H9 (cell line): ENCODE results near the gene ATP11C. TPM values are rescaled to one million over a fixed set of nuclear protein-coding genes. Genes with fewer than 3 reads are reported as not detected.

Experiments
- DNase-seq: peaks from one replicate; pipeline ENCODE4 v3.0.0-alpha.2; 2017
- H2AFZ ChIP-seq: one replicate; pipeline ENCODE4 v1.6.1; 2013; ENCODE audit warnings: mild to moderate bottlenecking, low read length, control low read depth, moderate library complexity
- H2AK5ac ChIP-seq: 2 replicates; pipeline ENCODE4 v1.6.1; 2013; ENCODE audit warnings: low read length, control low read depth, mixed read lengths; ENCODE audit not compliant: insufficient read length
- H2BK120ac ChIP-seq: one replicate; pipeline ENCODE4 v1.6.1; 2013; ENCODE audit warnings: low read depth, mild to moderate bottlenecking, low read length, control low read depth, inconsistent platforms; ENCODE audit not compliant: poor library complexity, severe bottlenecking
- H2BK12ac ChIP-seq: 2 replicates; pipeline ENCODE4 v1.6.1; 2013; ENCODE audit warnings: low read length, control low read depth, mixed read lengths, low read depth; ENCODE audit not compliant: insufficient read length
- H2BK15ac ChIP-seq: 2 replicates; pipeline ENCODE4 v1.6.1; 2013; ENCODE audit warnings: low read depth, low read length, control low read depth
- H2BK20ac ChIP-seq: one replicate; pipeline ENCODE4 v1.6.1; 2013; ENCODE audit warnings: low read depth, mild to moderate bottlenecking, low read length, control low read depth, inconsistent platforms; ENCODE audit not compliant: poor library complexity, severe bottlenecking
- H2BK5ac ChIP-seq: 2 replicates; pipeline ENCODE4 v1.6.1; 2013; ENCODE audit warnings: low read length, control low read depth, mixed read lengths; ENCODE audit not compliant: insufficient read length
- H3K14ac ChIP-seq: 2 replicates; pipeline ENCODE4 v1.6.1; 2013; ENCODE audit warnings: low read length, control low read depth; ENCODE audit not compliant: insufficient read depth
- H3K18ac ChIP-seq: 2 replicates; pipeline ENCODE4 v1.6.1; 2013; ENCODE audit warnings: low read depth, mild to moderate bottlenecking, mixed read lengths, low read length, control low read depth; ENCODE audit not compliant: insufficient read length
- H3K23ac ChIP-seq: 2 replicates; pipeline ENCODE4 v1.6.1; 2013; ENCODE audit warnings: low read length, control low read depth, mixed read lengths, low read depth; ENCODE audit not compliant: insufficient read length
- H3K23me2 ChIP-seq: 2 replicates; pipeline ENCODE4 v1.6.1; 2013; ENCODE audit warnings: low read depth, mild to moderate bottlenecking, mixed read lengths, low read length, control low read depth; ENCODE audit not compliant: insufficient read length, poor library complexity, severe bottlenecking
- H3K27ac ChIP-seq: 2 replicates; pipeline ENCODE4 v1.5.1; 2013; ENCODE audit warnings: low read length, control low read depth, mixed read lengths, low read depth; ENCODE audit not compliant: insufficient read length
- H3K27me3 ChIP-seq: 2 replicates; pipeline ENCODE4 v1.6.1; 2013; ENCODE audit warnings: low read length, control low read depth, inconsistent platforms; ENCODE audit not compliant: insufficient read depth
- H3K4ac ChIP-seq: 2 replicates; pipeline ENCODE4 v1.6.1; 2013; ENCODE audit warnings: low read depth, mild to moderate bottlenecking, control low read depth, inconsistent platforms, low read length, moderate library complexity
- H3K4me1 ChIP-seq: 2 replicates; pipeline ENCODE4 v1.6.1; 2013; ENCODE audit warnings: low read length, control low read depth, inconsistent platforms; ENCODE audit not compliant: insufficient read depth
- H3K4me2 ChIP-seq: 2 replicates; pipeline ENCODE4 v1.6.1; 2013; ENCODE audit warnings: low read length, control low read depth, mixed read lengths; ENCODE audit not compliant: insufficient read length, insufficient read depth
- H3K56ac ChIP-seq: 2 replicates; pipeline ENCODE4 v1.6.1; 2013; ENCODE audit warnings: low read depth, mild to moderate bottlenecking, mixed read lengths, low read length, control low read depth; ENCODE audit not compliant: insufficient read length
- H3K79me1 ChIP-seq: 2 replicates; pipeline ENCODE4 v1.6.1; 2013; ENCODE audit warnings: low read depth, mild to moderate bottlenecking, moderate library complexity, low read length, control low read depth, inconsistent platforms; ENCODE audit not compliant: insufficient read depth, poor library complexity, severe bottlenecking
- H3K79me2 ChIP-seq: 2 replicates; pipeline ENCODE4 v1.6.1; 2013; ENCODE audit warnings: low read length, control low read depth, inconsistent platforms; ENCODE audit not compliant: insufficient read depth
- H3K9ac ChIP-seq: 2 replicates; pipeline ENCODE4 v1.6.1; 2013; ENCODE audit warnings: low read length, control low read depth, mixed read lengths; ENCODE audit not compliant: insufficient read length; ENCODE audit errors: extremely low read depth
- H3K9me3 ChIP-seq: one replicate; pipeline ENCODE4 v1.6.1; 2013; ENCODE audit warnings: low read depth, low read length, inconsistent platforms; ENCODE audit not compliant: control insufficient read depth
- H3T11ph ChIP-seq: one replicate; pipeline ENCODE4 v1.6.1; 2013; ENCODE audit warnings: mild to moderate bottlenecking, low read length, control low read depth, inconsistent platforms
- H4K20me1 ChIP-seq: one replicate; pipeline ENCODE4 v1.6.1; 2013; ENCODE audit not compliant: control insufficient read depth, insufficient read length, insufficient read depth
- H4K5ac ChIP-seq: 2 replicates; pipeline ENCODE4 v1.6.1; 2013; ENCODE audit warnings: low read depth, mild to moderate bottlenecking, mixed read lengths, low read length, control low read depth; ENCODE audit not compliant: insufficient read length
- H4K8ac ChIP-seq: replicated peaks from 2 replicates; pipeline ENCODE4 v1.6.1; 2013; ENCODE audit warnings: low read length, control low read depth, mixed read lengths, low read depth; ENCODE audit not compliant: insufficient read length
- H4K91ac ChIP-seq: 2 replicates; pipeline ENCODE4 v1.6.1; 2013; ENCODE audit warnings: low read depth, mild to moderate bottlenecking, moderate library complexity, mixed read lengths, low read length, control low read depth; ENCODE audit not compliant: insufficient read length
- H3K27ac Mint-ChIP-seq, 3 experiments: 2 replicates in 2 of 3; 3 replicates in 1 of 3; pipeline ENCODE4 v1.8.0; 2020 to 2021; ENCODE audit warnings: mixed read lengths in 3 of 3, mild to moderate bottlenecking in 1 of 3, moderate library complexity in 1 of 3
- H3K27me3 Mint-ChIP-seq: 2 replicates; pipeline ENCODE4 v1.8.0; 2021; ENCODE audit warnings: low read depth, mild to moderate bottlenecking, moderate library complexity, mixed read lengths
- H3K36me3 Mint-ChIP-seq, 3 experiments: 2 replicates in 2 of 3; 3 replicates in 1 of 3; pipeline ENCODE4 v1.8.0; 2020 to 2021; ENCODE audit warnings: low read depth in 3 of 3, mixed read lengths in 3 of 3; ENCODE audit not compliant: insufficient read depth in 1 of 3
- H3K4me1 Mint-ChIP-seq, 2 experiments: 2 replicates each; pipeline ENCODE4 v1.8.0; 2020; ENCODE audit warnings: mixed read lengths in 2 of 2
- H3K4me3 Mint-ChIP-seq, 2 experiments: 2 replicates in 1 of 2; 3 replicates in 1 of 2; pipeline ENCODE4 v1.8.0; 2020 to 2021; ENCODE audit warnings: mild to moderate bottlenecking in 2 of 2, mixed read lengths in 2 of 2, moderate library complexity in 1 of 2
- H3K9me3 Mint-ChIP-seq, 2 experiments: 2 replicates in 1 of 2; 3 replicates in 1 of 2; pipeline ENCODE4 v1.8.0; 2020; ENCODE audit warnings: mild to moderate bottlenecking in 2 of 2, mixed read lengths in 2 of 2, moderate library complexity in 1 of 2
- CTCF ChIP-seq: fragments of 200-600 bp; sonication (generic); conservative IDR thresholded peaks from 3 replicates; pipeline ENCODE4 v1.8.0; 2021; ENCODE audit warnings: antibody characterized with exemption, mild to moderate bottlenecking
- WGBS: extraction: QIAGEN DNeasy Blood & Tissue Kit; methylation state at CpG from one replicate; pipeline ENCODE4 v1.1.7; 2013; ENCODE audit warnings: missing lambda C conversion rate, low lambda C conversion rate, mixed read lengths; ENCODE audit not compliant: insufficient read length; ENCODE audit errors: extremely low coverage; 5-methylcytosine and 5-hydroxymethylcytosine counted together
- total RNA-seq: library from RNA; stranded (reverse); gene quantifications from 2 replicates; pipeline ENCODE4 v1.2.1, GENCODE V29; 2021

ATP11C gene
- total RNA-seq, 1 experiment from 2014 or later: 28.4 TPM

GRCh38 chrX:139758250-139758649 is 174.6 kb downstream of the ATP11C start:
- Histone ChIP-seq H4K8ac (no peak overlapping the region), H3K18ac (no peak overlapping the region), H2AFZ (no peak overlapping the region), H3K4me2 (no peak overlapping the region), H3K27me3 (no peaks in the 10 kb centered on the region), H3K4ac (no peak overlapping the region), H2AK5ac (no peak overlapping the region), H3K79me2 (no peaks in the 10 kb centered on the region), H3K9me3 (no peaks in the 10 kb centered on the region), H3K9ac (no peak overlapping the region), H3K56ac (no peak overlapping the region), H2BK120ac (no peak overlapping the region), H2BK12ac (no peak overlapping the region), H2BK5ac (no peak overlapping the region), H3K79me1 (no peaks in the 10 kb centered on the region), H3K23ac (no peak overlapping the region), H3K4me1 (no peaks in the 10 kb centered on the region; the same call in 1 of the 2 replicates), H4K5ac (no peak overlapping the region), H3K27ac (no peak overlapping the region), H3K14ac (no peak overlapping the region), H4K91ac (no peak overlapping the region), H4K20me1 (no peaks in the 10 kb centered on the region), H3K23me2 (no peaks in the 10 kb centered on the region), H2BK20ac (no peak overlapping the region), H2BK15ac (no peak overlapping the region), H3T11ph (no peak overlapping the region)
- Mint-ChIP-seq H3K36me3 (peaks cover 34 to 36% (median 35%) of the 10 kb centered on the region in 3 experiments), H3K4me3 (no peak overlapping the region), H3K27me3 (no peaks in the 10 kb centered on the region), H3K27ac (no peak overlapping the region), H3K9me3 (peaks cover 27 to 49% of the 10 kb centered on the region in 2 experiments), H3K4me1 (peaks cover 4 to 8% of the 10 kb centered on the region in 2 experiments; a peak in 3 of 4 replicates)
- no peak for DNase-seq
- WGBS: no CpG with 5 or more reads among the region's 4 CpGs
- no peak for TF ChIP-seq CTCF
